K562 (cell line): Measurements from ENCODE around the gene SUMF1. TPM values are rescaled to one million over a fixed set of nuclear protein-coding genes. Genes with fewer than 3 reads are reported as not detected.

Source experiments
- ELK1 ChIP-seq: sonication (generic); formaldehyde crosslinking; IDR thresholded peaks from 2 replicates; pipeline ENCODE4 v1.8.1; 2022; ENCODE audit warnings: missing genetic modification reagents
- GATAD2A ChIP-seq: fragments of 450-650 bp; IDR thresholded peaks from 2 replicates; pipeline ENCODE4 v1.6.1; 2017
- NCOA1 ChIP-seq: fragments of 450-650 bp; IDR thresholded peaks from 2 replicates; pipeline ENCODE4 v1.6.1; 2016; ENCODE audit warnings: low read depth
- PHB ChIP-seq: fragments of 250-450 bp; sonication (Bioruptor Pico); IDR thresholded peaks from 2 replicates; pipeline ENCODE4 v1.5.0; 2021
- POU5F1 ChIP-seq: fragments of 150-350 bp; IDR thresholded peaks from 2 replicates; pipeline ENCODE4 v1.6.1; 2014; ENCODE audit warnings: borderline replicate concordance, low read length, low read depth, mild to moderate bottlenecking; ENCODE audit not compliant: partially characterized antibody
- PRDM10 ChIP-seq: fragments of 450-650 bp; IDR thresholded peaks from 2 replicates; pipeline ENCODE4 v1.6.1; 2018; ENCODE audit not compliant: partially characterized antibody
- SAFB2 ChIP-seq: fragments of 200-400 bp; formaldehyde crosslinking; IDR thresholded peaks from 2 replicates; pipeline ENCODE4 v1.6.1; 2018; ENCODE audit warnings: borderline replicate concordance, low read length, low read depth, moderate library complexity; ENCODE audit not compliant: severe bottlenecking
- TAF7 ChIP-seq: fragments of 450-650 bp; IDR thresholded peaks from 2 replicates; pipeline ENCODE4 v1.6.1; 2016; ENCODE audit warnings: missing genetic modification characterization, missing compliant biosample characterization
- ZBTB2 ChIP-seq: fragments of 450-650 bp; IDR thresholded peaks from 2 replicates; pipeline ENCODE4 v1.6.1; 2016; ENCODE audit warnings: antibody characterized with exemption
- polyA plus RNA-seq, 8 experiments: library from polyadenylated mRNA; depleted of rRNA in 4 of 8; stranded (reverse) in 5 of 8; unstranded in 3 of 8; fragments of >200 nt; fragmentation: Nextera tagmentation in 2 of 8; fragmentation: Illumina TruSeq in 1 of 8; extraction: Ambion mirVana in 2 of 8; extraction: Trizol in 1 of 8; gene quantifications; 2 replicates each; pipeline versions ENCODE4 v1.2.1 to v1.2.3, GENCODE V29; 2011 to 2014; ENCODE audit warnings: inconsistent platforms in 1 of 8, missing spikeins in 1 of 8
- total RNA-seq, 7 experiments: library from RNA; depleted of rRNA in 6 of 7; stranded (reverse); fragments of >200 nt in 6 of 7; fragmentation: Illumina TruSeq in 2 of 7; extraction: Trizol in 2 of 7; gene quantifications; 2 replicates each; pipeline versions ENCODE4 v1.2.1 to v1.2.3, GENCODE V29; 2011 to 2021; ENCODE audit warnings: low replicate concordance in 1 of 7

The SUMF1 gene
- total and polyA plus RNA-seq, 9 of the 15 experiments (the other 6 are each of a cell fraction or from before 2014, with no cell fraction given) = 1.3 to 7.4 (median 4.2) TPM

GRCh38 chr3:4493014-4493940 is 26.2 kb upstream of the SUMF1 start, which contains the start of gene ITPR1 (continued):
- TF ChIP-seq ZBTB2 = peak; percentile 69
- TF ChIP-seq ELK1 = no peak
- peak; percentile 25 for TF ChIP-seq POU5F1
- no peak for TF ChIP-seq SAFB2
- TF ChIP-seq PHB = peak; percentile 61; the same call in 1 of the 2 replicates
- TF ChIP-seq GATAD2A = 0 out of 2 replicates have a peak, but pooled peaks have one; percentile 54
- TF ChIP-seq NCOA1 = no peak; the same call in 1 of the 2 replicates
- peak; percentile 83 for TF ChIP-seq PRDM10
- peak; percentile 99 for TF ChIP-seq TAF7 (tag)
